Hematopoietic multipotent progenitor cell treated with erythropoietin and hydrocortisone succinate and interleukin-3 and kit ligand, for 15 days (in vitro differentiated cells): Measurements from ENCODE around the gene NUDT13.

ENCODE experiments used
- DNase-seq: peaks from one replicate; pipeline ENCODE4 v3.0.0-alpha.2; 2015; ENCODE audit warnings: low spot score

The NUDT13 gene

GRCh38 chr10:73110345-73110849 lies at the start of gene NUDT13:
TSS of gene NUDT13 (plus strand) at chr10:73110455. CDS start at chr10:73114366, 3,911 bp downstream.
- peak; percentile 47 for DNase-seq

GRCh38 chr10:73060738-73061635 lies 49.3 kb upstream of the NUDT13 start:
- DNase-seq: peak; percentile 53

DNA sequence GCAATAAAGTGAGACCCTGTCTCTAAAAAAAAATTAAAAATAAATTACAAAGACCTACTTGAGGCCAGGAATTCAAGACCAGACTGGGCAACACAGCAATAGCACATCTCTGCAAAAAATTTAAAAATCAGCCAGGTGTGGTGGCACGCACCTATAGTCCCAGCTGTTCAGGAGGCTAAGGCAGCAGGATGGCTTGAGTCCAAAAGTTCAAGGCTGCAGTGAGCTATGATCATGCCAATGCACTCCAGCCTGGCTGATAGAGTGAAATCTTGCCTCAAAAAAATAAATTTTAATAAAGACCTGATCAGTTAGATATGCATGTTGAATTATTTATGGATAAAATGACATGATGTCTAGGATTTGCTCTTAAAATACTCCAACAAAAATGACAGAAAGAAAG lies 48.5 kb upstream of the NUDT13 start:
- no peak for DNase-seq

DNA sequence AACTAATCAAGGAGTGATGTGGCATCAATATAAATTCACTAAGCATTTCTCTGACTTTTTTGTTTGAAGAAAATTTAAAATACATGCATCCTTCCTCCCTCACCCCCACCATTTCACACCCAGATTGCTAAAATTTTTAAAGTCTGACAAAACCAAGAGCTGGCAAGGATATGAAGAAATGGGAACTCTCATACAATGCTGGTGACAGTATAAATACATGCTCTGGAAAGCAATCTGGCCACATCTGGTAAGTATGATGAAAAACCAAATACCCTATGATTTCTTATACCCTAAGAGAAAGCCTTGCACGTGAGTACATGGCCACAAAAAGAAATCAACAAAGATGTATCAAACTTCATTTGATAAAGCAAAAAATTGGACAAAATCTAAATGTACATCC lies 44.8 kb upstream of the NUDT13 start:
- DNase-seq: no peak

DNA sequence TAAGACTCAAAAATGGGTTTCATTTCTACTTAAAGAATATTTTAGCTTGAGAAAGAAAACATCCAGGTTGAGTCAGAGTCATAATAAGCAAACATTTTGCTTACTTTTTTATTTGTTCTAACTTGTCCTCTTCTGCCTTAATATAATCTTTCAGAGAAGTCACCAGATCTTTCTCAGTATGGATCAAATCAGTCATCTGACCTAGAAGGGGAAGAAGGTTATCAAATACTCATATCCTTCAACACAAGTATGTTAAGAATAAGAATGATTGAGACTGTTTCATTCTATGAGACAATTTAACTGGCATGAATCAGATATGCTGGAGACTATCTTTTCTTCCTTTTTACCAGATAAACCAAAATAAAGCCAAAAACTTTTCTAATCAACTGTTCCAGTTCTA lies 36.6 kb upstream of the NUDT13 start:
- DNase-seq: no peak

DNA sequence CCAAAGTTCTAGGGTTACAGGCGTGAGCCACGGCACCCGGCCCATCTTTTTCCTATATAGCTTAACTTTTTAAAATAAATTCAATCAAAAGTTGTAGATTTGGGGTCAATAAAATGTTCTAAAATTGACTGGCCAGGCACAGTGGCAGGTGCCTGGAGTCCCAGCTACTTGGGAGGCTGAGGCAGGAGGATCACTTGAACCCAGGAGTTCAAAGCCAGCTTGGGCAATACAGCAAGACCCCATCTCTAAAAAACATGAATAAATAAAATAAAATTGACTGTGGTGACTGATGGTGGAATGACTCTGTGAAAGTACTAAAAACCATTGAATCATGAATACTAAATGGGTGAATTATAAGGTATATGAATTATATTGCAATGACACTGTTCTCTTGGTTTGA lies 34.4 kb upstream of the NUDT13 start:
- DNase-seq: no peak

DNA sequence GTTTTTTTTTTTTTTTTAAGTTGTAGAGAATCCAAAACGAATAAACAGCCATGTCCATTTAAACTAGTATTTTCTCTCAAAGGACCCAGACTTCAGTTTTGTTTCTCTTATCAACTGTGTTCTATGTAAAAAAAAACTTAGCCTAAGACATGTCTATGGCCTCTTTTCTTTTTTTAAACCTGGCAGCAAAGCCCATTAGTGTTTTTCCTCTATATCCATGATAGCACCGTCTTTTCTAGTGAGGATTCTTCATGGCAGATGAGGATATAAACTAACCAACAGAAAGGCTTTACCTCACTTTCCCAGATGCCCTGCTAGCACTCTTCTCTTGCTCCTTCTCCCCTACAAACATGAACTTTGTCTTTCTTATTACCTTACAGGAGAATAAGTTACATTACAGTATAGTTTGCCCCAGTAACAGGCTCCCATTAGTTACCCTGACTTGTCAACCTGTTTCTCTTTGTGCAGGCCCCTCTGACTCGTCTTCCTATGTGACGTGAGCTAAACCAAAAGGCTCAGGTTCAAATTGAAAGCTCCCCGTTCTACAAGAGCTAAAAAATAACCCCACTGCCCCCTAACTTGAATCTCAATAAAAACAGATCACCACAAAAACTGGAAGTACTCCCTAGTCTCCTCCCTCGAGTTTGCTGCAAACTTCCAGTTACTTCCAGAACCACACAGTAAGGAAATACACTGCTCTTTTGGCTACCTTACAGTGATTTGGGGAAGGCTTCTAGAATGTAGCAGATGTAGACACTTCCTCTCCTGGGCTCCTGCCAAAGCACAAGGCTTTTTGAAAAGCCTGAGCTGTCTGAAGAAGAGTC lies 33.7 kb upstream of the NUDT13 start:
- no peak for DNase-seq

GRCh38 chr10:73079779-73080541 lies 30.3 kb upstream of the NUDT13 start:
- no peak for DNase-seq

DNA sequence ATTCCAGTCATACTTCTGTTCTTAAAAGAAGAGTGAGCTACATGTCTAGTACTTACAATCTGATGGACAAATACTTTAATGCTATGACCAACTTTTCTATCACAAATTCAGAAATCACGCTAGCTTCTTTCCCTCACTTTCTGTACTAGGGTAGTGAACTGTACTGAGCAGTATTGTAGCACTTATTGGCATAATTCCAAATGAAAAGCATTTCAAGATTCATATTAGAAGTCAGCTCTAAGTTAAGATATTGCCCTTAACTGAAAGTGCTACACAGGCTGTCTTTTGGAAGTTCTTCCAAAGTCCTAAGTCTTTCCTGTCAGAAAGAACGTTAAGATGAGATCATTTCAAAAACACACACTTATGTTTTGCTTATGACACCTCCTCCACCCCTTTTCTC lies 27.0 kb upstream of the NUDT13 start:
- no peak for DNase-seq

- DNase-seq: no peak
These were observed 26.0 kb upstream of the NUDT13 start for GRCh38 chr10:73084209-73084608.

- no peak for DNase-seq
These were observed 23.4 kb upstream of the NUDT13 start for GRCh38 chr10:73086816-73087215.

DNA sequence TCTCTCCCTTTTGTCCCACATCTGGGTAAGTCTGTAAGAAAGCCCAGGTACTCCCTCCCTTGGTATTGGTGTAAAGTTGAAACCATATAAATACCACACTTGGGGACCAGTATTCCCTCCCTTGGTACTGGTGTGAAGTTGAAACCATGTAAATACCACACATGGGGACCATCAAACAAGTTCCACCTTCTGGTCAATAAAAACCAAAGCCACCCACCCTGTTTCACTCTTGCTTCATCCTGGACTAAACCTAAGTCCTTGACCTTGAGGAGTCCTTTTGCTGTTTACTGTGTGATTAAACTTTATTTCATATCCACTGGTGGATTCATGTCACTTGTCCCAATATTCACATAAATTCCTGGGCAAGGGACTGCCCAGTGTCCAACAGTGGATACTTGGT lies 22.0 kb upstream of the NUDT13 start:
- DNase-seq: no peak

DNA sequence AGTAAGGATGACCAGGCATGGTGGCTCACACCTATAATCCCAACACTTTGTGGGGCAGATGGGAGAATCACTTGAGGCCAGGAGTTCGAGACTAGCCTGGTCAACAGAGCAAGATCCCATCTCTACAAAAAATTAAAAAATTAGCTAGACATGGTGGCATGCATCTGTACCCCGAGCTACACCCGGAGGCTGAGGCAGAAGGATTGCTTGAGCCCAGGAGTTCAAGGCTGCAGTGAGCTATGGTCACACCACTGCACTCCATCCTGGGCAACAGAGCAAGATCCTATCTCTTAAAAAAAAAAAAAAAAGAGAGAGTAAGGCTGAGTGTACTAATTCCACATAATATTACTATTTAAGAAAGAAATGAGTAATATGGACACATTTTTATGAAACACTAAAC lies 17.4 kb upstream of the NUDT13 start:
- no peak for DNase-seq

- no peak for DNase-seq
These were observed 16.1 kb upstream of the NUDT13 start for GRCh38 chr10:73093922-73094850.

- DNase-seq: no peak
These were observed 15.2 kb upstream of the NUDT13 start for GRCh38 chr10:73094986-73095480.

DNA sequence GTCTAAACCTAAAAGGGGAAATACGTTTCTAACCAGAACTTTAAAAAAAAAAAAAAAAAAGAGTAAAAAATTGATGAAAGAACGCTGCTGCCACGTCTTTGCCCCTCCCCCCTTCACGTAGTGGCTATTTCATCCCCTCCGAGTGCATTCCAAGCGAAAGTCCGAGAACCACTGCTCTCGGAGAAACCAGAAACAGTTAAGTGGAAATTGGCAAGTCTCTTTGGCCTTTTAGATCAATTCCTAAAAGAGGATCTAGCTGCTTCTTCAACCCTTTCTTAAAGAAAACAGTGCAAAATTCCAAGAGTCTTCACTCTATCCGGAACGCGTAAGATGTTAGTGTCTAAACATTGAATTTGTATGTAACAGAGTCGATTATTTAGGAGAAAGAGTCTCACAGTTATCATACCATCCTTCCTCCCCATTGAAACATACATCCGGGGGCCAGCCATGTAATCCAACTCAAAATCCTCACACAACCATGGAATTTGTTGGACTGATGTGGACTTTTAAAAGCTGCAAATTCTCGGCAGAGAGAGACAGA lies 14.7 kb upstream of the NUDT13 start:
- DNase-seq: peak; percentile 45

- peak; percentile 58 for DNase-seq
These were observed 14.2 kb upstream of the NUDT13 start for GRCh38 chr10:73096041-73096448.

GRCh38 chr10:73096449-73097304 lies 13.6 kb upstream of the NUDT13 start, which contains the start of gene P4HA1:
TSS of gene P4HA1 (minus strand) at chr10:73096866. CDS start at chr10:73074883, 21,983 bp downstream.
- DNase-seq: peak; percentile 98

DNA sequence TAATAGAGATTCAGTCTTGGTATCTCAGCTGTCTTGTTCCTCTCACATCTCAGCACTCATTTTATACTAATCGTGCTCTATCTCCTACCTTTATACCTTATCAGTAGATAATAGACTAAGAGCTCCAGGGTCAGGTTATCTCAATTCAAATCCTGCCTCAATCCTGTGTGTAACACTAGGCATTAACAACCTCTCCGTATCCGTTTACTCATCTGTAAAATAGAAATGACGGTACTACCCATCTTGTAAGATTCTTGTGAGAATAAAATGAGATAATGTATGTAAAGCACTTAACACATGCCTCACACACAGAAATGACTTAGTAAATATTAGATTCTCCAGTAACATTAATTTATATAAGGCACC lies 13.0 kb upstream of the NUDT13 start:
- DNase-seq: no peak
